ENCODE data around the gene PSPN.

DNA sequence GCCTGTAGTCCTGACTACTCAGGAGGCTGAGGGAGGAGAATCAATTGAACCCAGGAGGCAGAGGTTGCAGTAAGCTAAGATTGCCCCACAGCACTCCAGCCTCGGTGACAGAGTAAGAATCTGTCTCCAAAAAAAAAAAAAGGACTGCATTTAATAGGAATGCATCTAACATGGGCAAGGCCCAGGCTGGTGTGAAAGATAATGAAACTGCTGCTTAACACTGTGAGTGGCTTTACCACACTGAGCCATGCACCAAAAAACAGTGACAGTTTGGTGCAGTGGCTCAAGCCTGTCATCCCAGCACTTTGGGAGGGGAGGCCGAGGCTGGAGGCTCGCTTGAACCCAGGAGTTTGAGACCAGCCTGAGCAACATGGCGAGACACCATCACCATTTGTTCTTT lies 8.6 kb upstream of the PSPN start:
- TF ChIP-seq JUND (IDR thresholded peaks at IDR 0.05), result no peak
- TF ChIP-seq, protein P1, sequence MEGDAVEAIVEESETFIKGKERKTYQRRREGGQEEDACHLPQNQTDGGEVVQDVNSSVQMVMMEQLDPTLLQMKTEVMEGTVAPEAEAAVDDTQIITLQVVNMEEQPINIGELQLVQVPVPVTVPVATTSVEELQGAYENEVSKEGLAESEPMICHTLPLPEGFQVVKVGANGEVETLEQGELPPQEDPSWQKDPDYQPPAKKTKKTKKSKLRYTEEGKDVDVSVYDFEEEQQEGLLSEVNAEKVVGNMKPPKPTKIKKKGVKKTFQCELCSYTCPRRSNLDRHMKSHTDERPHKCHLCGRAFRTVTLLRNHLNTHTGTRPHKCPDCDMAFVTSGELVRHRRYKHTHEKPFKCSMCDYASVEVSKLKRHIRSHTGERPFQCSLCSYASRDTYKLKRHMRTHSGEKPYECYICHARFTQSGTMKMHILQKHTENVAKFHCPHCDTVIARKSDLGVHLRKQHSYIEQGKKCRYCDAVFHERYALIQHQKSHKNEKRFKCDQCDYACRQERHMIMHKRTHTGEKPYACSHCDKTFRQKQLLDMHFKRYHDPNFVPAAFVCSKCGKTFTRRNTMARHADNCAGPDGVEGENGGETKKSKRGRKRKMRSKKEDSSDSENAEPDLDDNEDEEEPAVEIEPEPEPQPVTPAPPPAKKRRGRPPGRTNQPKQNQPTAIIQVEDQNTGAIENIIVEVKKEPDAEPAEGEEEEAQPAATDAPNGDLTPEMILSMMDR (IDR thresholded peaks at IDR 0.05 in 2 of 3, conservative IDR thresholded peaks at IDR 0.05 in 1 of 3; ENCODE audit: borderline replicate concordance in 1 of 3, insufficient read depth in 1 of 3, low read depth in 2 of 3, low read length in 2 of 3), result no peak
- no peak for TF ChIP-seq POLR2A (IDR thresholded peaks at IDR 0.05; ENCODE audit: borderline replicate concordance, extremely low read depth, insufficient read depth, insufficient read length)
- no peak for TF ChIP-seq EZH2 (IDR thresholded peaks at IDR 0.05)
- TF ChIP-seq, protein P2, sequence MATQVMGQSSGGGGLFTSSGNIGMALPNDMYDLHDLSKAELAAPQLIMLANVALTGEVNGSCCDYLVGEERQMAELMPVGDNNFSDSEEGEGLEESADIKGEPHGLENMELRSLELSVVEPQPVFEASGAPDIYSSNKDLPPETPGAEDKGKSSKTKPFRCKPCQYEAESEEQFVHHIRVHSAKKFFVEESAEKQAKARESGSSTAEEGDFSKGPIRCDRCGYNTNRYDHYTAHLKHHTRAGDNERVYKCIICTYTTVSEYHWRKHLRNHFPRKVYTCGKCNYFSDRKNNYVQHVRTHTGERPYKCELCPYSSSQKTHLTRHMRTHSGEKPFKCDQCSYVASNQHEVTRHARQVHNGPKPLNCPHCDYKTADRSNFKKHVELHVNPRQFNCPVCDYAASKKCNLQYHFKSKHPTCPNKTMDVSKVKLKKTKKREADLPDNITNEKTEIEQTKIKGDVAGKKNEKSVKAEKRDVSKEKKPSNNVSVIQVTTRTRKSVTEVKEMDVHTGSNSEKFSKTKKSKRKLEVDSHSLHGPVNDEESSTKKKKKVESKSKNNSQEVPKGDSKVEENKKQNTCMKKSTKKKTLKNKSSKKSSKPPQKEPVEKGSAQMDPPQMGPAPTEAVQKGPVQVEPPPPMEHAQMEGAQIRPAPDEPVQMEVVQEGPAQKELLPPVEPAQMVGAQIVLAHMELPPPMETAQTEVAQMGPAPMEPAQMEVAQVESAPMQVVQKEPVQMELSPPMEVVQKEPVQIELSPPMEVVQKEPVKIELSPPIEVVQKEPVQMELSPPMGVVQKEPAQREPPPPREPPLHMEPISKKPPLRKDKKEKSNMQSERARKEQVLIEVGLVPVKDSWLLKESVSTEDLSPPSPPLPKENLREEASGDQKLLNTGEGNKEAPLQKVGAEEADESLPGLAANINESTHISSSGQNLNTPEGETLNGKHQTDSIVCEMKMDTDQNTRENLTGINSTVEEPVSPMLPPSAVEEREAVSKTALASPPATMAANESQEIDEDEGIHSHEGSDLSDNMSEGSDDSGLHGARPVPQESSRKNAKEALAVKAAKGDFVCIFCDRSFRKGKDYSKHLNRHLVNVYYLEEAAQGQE (IDR thresholded peaks at IDR 0.05; ENCODE audit: low read depth), result no peak
- TF ChIP-seq POLR2AphosphoS5 (IDR thresholded peaks at IDR 0.05; ENCODE audit: low read depth, low read length), result no peak
- TF ChIP-seq RAD21 (IDR thresholded peaks at IDR 0.05; ENCODE audit: low read depth), result no peak
- no peak for TF ChIP-seq MAX (IDR thresholded peaks at IDR 0.05)
- no peak for TF ChIP-seq CBX3 (IDR thresholded peaks at IDR 0.05; ENCODE audit: low read depth)
- TF ChIP-seq EZH2phosphoT487 (IDR thresholded peaks at IDR 0.05; ENCODE audit: borderline replicate concordance), result no peak
- no peak for TF ChIP-seq ELF1 (IDR thresholded peaks at IDR 0.05; ENCODE audit: borderline replicate concordance, low read depth)
- TF ChIP-seq SIN3A (IDR thresholded peaks at IDR 0.05; ENCODE audit: low read depth), result no peak
- TF ChIP-seq FOSL1 (IDR thresholded peaks at IDR 0.05; ENCODE audit: low read depth), result no peak
- no peak for TF ChIP-seq ZBTB33 (IDR thresholded peaks at IDR 0.05; ENCODE audit: extremely low read depth, insufficient replicate concordance, low read length)
